ENCODE data around the gene EEFSEC. TPM values are rescaled to one million over a fixed set of nuclear protein-coding genes. Genes with fewer than 3 reads are reported as not detected.

EEFSEC gene
- total RNA-seq, 3 donors from 2014 or later, result 13.9 to 28.2 (median 19.8) TPM

GRCh38 chr3:128281461-128282367 lies 128.4 kb downstream of the EEFSEC start:
- TF ChIP-seq CTCF (IDR thresholded peaks at IDR 0.05) (no peak), POLR2A (IDR thresholded peaks at IDR 0.05) (no peak), POLR2AphosphoS5 (IDR thresholded peaks at IDR 0.05) (no peak)
- Histone ChIP-seq H3K36me3 (no peaks in the 10 kb centered on the region), H3K9me3 (no peaks in the 10 kb centered on the region), H3K4me1 (peaks cover 0 to 3% of the 10 kb centered on the region in 2 donors), H3K27ac (peak overlapping the region; percentile 22 to 50), H3K4me3 (no peak overlapping the region), H3K27me3 (no peaks in the 10 kb centered on the region)
- no peak for DNase-seq (ENCODE audit: low spot score in 2 of 2)
- intact Hi-C loops (cut with DNase I; ENCODE audit: low total_unique reads), result no loop called here

GRCh38 chr3:128282380-128283196 lies 129.3 kb downstream of the EEFSEC start:
- peaks cover 0 to 3% of the 10 kb centered on the region in 2 donors for H3K4me1 ChIP-seq
- DNase-seq (ENCODE audit: low spot score in 2 of 2), result peak in 1 of 2 donors; percentile 78
- no peaks in the 10 kb centered on the region for H3K36me3 ChIP-seq
- no peaks in the 10 kb centered on the region for H3K9me3 ChIP-seq
- no peaks in the 10 kb centered on the region for H3K27me3 ChIP-seq
- TF ChIP-seq POLR2A (IDR thresholded peaks at IDR 0.05) (no peak), POLR2AphosphoS5 (IDR thresholded peaks at IDR 0.05) (peak in 1 of 3 donors; percentile 48), CTCF (IDR thresholded peaks at IDR 0.05) (no peak)
- peak overlapping the region; percentile 56 to 62 for H3K27ac ChIP-seq
- intact Hi-C loops (cut with DNase I; ENCODE audit: low total_unique reads), result no loop called here
- H3K4me3 ChIP-seq, result no peak overlapping the region

GRCh38 chr3:128283421-128283820 lies 130.1 kb downstream of the EEFSEC start:
- Histone ChIP-seq H3K27ac (no peak overlapping the region), H3K9me3 (no peaks in the 10 kb centered on the region), H3K27me3 (no peaks in the 10 kb centered on the region), H3K4me1 (peaks cover 0 to 3% of the 10 kb centered on the region in 2 donors), H3K36me3 (no peaks in the 10 kb centered on the region), H3K4me3 (no peak overlapping the region)
- TF ChIP-seq POLR2AphosphoS5 (IDR thresholded peaks at IDR 0.05) (no peak), CTCF (IDR thresholded peaks at IDR 0.05) (no peak), POLR2A (IDR thresholded peaks at IDR 0.05) (no peak)
- intact Hi-C loops (cut with DNase I; ENCODE audit: low total_unique reads), result no loop called here
- DNase-seq (ENCODE audit: low spot score in 2 of 2), result no peak

GRCh38 chr3:128285042-128285966 lies 132.0 kb downstream of the EEFSEC start:
- intact Hi-C loops (cut with DNase I; ENCODE audit: low total_unique reads), result no loop called here
- H3K36me3 ChIP-seq, result no peaks in the 10 kb centered on the region
- H3K27ac ChIP-seq, result no peak overlapping the region
- H3K27me3 ChIP-seq, result no peaks in the 10 kb centered on the region
- H3K4me3 ChIP-seq, result no peak overlapping the region
- TF ChIP-seq POLR2A (IDR thresholded peaks at IDR 0.05), result no peak
- TF ChIP-seq POLR2AphosphoS5 (IDR thresholded peaks at IDR 0.05), result no peak
- TF ChIP-seq CTCF (IDR thresholded peaks at IDR 0.05), result no peak
- H3K4me1 ChIP-seq, result peaks cover 0 to 3% of the 10 kb centered on the region in 2 donors
- no peak for DNase-seq (ENCODE audit: low spot score in 2 of 2)
- peaks cover 0 to under 1% of the 10 kb centered on the region in 2 donors for H3K9me3 ChIP-seq

Measured in breast epithelium (tissue), 4 donors.